H9 (cell line): ENCODE data around the gene CCDC33. TPM values are rescaled to one million over a fixed set of nuclear protein-coding genes. Genes with fewer than 3 reads are reported as not detected.

Experiments used
- DNase-seq: peaks from one replicate; pipeline ENCODE4 v3.0.0-alpha.2; 2017
- H2AFZ ChIP-seq: one replicate; pipeline ENCODE4 v1.6.1; 2013; ENCODE audit warnings: mild to moderate bottlenecking, low read length, control low read depth, moderate library complexity
- H2AK5ac ChIP-seq: 2 replicates; pipeline ENCODE4 v1.6.1; 2013; ENCODE audit warnings: low read length, control low read depth, mixed read lengths; ENCODE audit not compliant: insufficient read length
- H2BK120ac ChIP-seq: one replicate; pipeline ENCODE4 v1.6.1; 2013; ENCODE audit warnings: low read depth, mild to moderate bottlenecking, low read length, control low read depth, inconsistent platforms; ENCODE audit not compliant: poor library complexity, severe bottlenecking
- H2BK12ac ChIP-seq: 2 replicates; pipeline ENCODE4 v1.6.1; 2013; ENCODE audit warnings: low read length, control low read depth, mixed read lengths, low read depth; ENCODE audit not compliant: insufficient read length
- H2BK15ac ChIP-seq: 2 replicates; pipeline ENCODE4 v1.6.1; 2013; ENCODE audit warnings: low read depth, low read length, control low read depth
- H2BK20ac ChIP-seq: one replicate; pipeline ENCODE4 v1.6.1; 2013; ENCODE audit warnings: low read depth, mild to moderate bottlenecking, low read length, control low read depth, inconsistent platforms; ENCODE audit not compliant: poor library complexity, severe bottlenecking
- H2BK5ac ChIP-seq: 2 replicates; pipeline ENCODE4 v1.6.1; 2013; ENCODE audit warnings: low read length, control low read depth, mixed read lengths; ENCODE audit not compliant: insufficient read length
- H3K14ac ChIP-seq: 2 replicates; pipeline ENCODE4 v1.6.1; 2013; ENCODE audit warnings: low read length, control low read depth; ENCODE audit not compliant: insufficient read depth
- H3K18ac ChIP-seq: 2 replicates; pipeline ENCODE4 v1.6.1; 2013; ENCODE audit warnings: low read depth, mild to moderate bottlenecking, mixed read lengths, low read length, control low read depth; ENCODE audit not compliant: insufficient read length
- H3K23ac ChIP-seq: 2 replicates; pipeline ENCODE4 v1.6.1; 2013; ENCODE audit warnings: low read length, control low read depth, mixed read lengths, low read depth; ENCODE audit not compliant: insufficient read length
- H3K23me2 ChIP-seq: 2 replicates; pipeline ENCODE4 v1.6.1; 2013; ENCODE audit warnings: low read depth, mild to moderate bottlenecking, mixed read lengths, low read length, control low read depth; ENCODE audit not compliant: insufficient read length, poor library complexity, severe bottlenecking
- H3K27ac ChIP-seq: 2 replicates; pipeline ENCODE4 v1.5.1; 2013; ENCODE audit warnings: low read length, control low read depth, mixed read lengths, low read depth; ENCODE audit not compliant: insufficient read length
- H3K27me3 ChIP-seq: 2 replicates; pipeline ENCODE4 v1.6.1; 2013; ENCODE audit warnings: low read length, control low read depth, inconsistent platforms; ENCODE audit not compliant: insufficient read depth
- H3K4ac ChIP-seq: 2 replicates; pipeline ENCODE4 v1.6.1; 2013; ENCODE audit warnings: low read depth, mild to moderate bottlenecking, control low read depth, inconsistent platforms, low read length, moderate library complexity
- H3K4me1 ChIP-seq: 2 replicates; pipeline ENCODE4 v1.6.1; 2013; ENCODE audit warnings: low read length, control low read depth, inconsistent platforms; ENCODE audit not compliant: insufficient read depth
- H3K4me2 ChIP-seq: 2 replicates; pipeline ENCODE4 v1.6.1; 2013; ENCODE audit warnings: low read length, control low read depth, mixed read lengths; ENCODE audit not compliant: insufficient read length, insufficient read depth
- H3K56ac ChIP-seq: 2 replicates; pipeline ENCODE4 v1.6.1; 2013; ENCODE audit warnings: low read depth, mild to moderate bottlenecking, mixed read lengths, low read length, control low read depth; ENCODE audit not compliant: insufficient read length
- H3K79me1 ChIP-seq: 2 replicates; pipeline ENCODE4 v1.6.1; 2013; ENCODE audit warnings: low read depth, mild to moderate bottlenecking, moderate library complexity, low read length, control low read depth, inconsistent platforms; ENCODE audit not compliant: insufficient read depth, poor library complexity, severe bottlenecking
- H3K79me2 ChIP-seq: 2 replicates; pipeline ENCODE4 v1.6.1; 2013; ENCODE audit warnings: low read length, control low read depth, inconsistent platforms; ENCODE audit not compliant: insufficient read depth
- H3K9ac ChIP-seq: 2 replicates; pipeline ENCODE4 v1.6.1; 2013; ENCODE audit warnings: low read length, control low read depth, mixed read lengths; ENCODE audit not compliant: insufficient read length; ENCODE audit errors: extremely low read depth
- H3K9me3 ChIP-seq: one replicate; pipeline ENCODE4 v1.6.1; 2013; ENCODE audit warnings: low read depth, low read length, inconsistent platforms; ENCODE audit not compliant: control insufficient read depth
- H3T11ph ChIP-seq: one replicate; pipeline ENCODE4 v1.6.1; 2013; ENCODE audit warnings: mild to moderate bottlenecking, low read length, control low read depth, inconsistent platforms
- H4K20me1 ChIP-seq: one replicate; pipeline ENCODE4 v1.6.1; 2013; ENCODE audit not compliant: control insufficient read depth, insufficient read length, insufficient read depth
- H4K5ac ChIP-seq: 2 replicates; pipeline ENCODE4 v1.6.1; 2013; ENCODE audit warnings: low read depth, mild to moderate bottlenecking, mixed read lengths, low read length, control low read depth; ENCODE audit not compliant: insufficient read length
- H4K8ac ChIP-seq: replicated peaks from 2 replicates; pipeline ENCODE4 v1.6.1; 2013; ENCODE audit warnings: low read length, control low read depth, mixed read lengths, low read depth; ENCODE audit not compliant: insufficient read length
- H4K91ac ChIP-seq: 2 replicates; pipeline ENCODE4 v1.6.1; 2013; ENCODE audit warnings: low read depth, mild to moderate bottlenecking, moderate library complexity, mixed read lengths, low read length, control low read depth; ENCODE audit not compliant: insufficient read length
- H3K27ac Mint-ChIP-seq, 3 experiments: 2 replicates in 2 of 3; 3 replicates in 1 of 3; pipeline ENCODE4 v1.8.0; 2020 to 2021; ENCODE audit warnings: mixed read lengths in 3 of 3, mild to moderate bottlenecking in 1 of 3, moderate library complexity in 1 of 3
- H3K27me3 Mint-ChIP-seq: 2 replicates; pipeline ENCODE4 v1.8.0; 2021; ENCODE audit warnings: low read depth, mild to moderate bottlenecking, moderate library complexity, mixed read lengths
- H3K36me3 Mint-ChIP-seq, 3 experiments: 2 replicates in 2 of 3; 3 replicates in 1 of 3; pipeline ENCODE4 v1.8.0; 2020 to 2021; ENCODE audit warnings: low read depth in 3 of 3, mixed read lengths in 3 of 3; ENCODE audit not compliant: insufficient read depth in 1 of 3
- H3K4me1 Mint-ChIP-seq, 2 experiments: 2 replicates each; pipeline ENCODE4 v1.8.0; 2020; ENCODE audit warnings: mixed read lengths in 2 of 2
- H3K4me3 Mint-ChIP-seq, 2 experiments: 2 replicates in 1 of 2; 3 replicates in 1 of 2; pipeline ENCODE4 v1.8.0; 2020 to 2021; ENCODE audit warnings: mild to moderate bottlenecking in 2 of 2, mixed read lengths in 2 of 2, moderate library complexity in 1 of 2
- H3K9me3 Mint-ChIP-seq, 2 experiments: 2 replicates in 1 of 2; 3 replicates in 1 of 2; pipeline ENCODE4 v1.8.0; 2020; ENCODE audit warnings: mild to moderate bottlenecking in 2 of 2, mixed read lengths in 2 of 2, moderate library complexity in 1 of 2
- CTCF ChIP-seq: fragments of 200-600 bp; sonication (generic); conservative IDR thresholded peaks from 3 replicates; pipeline ENCODE4 v1.8.0; 2021; ENCODE audit warnings: antibody characterized with exemption, mild to moderate bottlenecking
- WGBS: extraction: QIAGEN DNeasy Blood & Tissue Kit; methylation state at CpG from one replicate; pipeline ENCODE4 v1.1.7; 2013; ENCODE audit warnings: missing lambda C conversion rate, low lambda C conversion rate, mixed read lengths; ENCODE audit not compliant: insufficient read length; ENCODE audit errors: extremely low coverage; 5-methylcytosine and 5-hydroxymethylcytosine counted together
- total RNA-seq: library from RNA; stranded (reverse); gene quantifications from 2 replicates; pipeline ENCODE4 v1.2.1, GENCODE V29; 2021

CCDC33 gene
- total RNA-seq, 1 experiment from 2014 or later = 4.6 TPM

GRCh38 chr15:74306781-74307217 lies 70.7 kb downstream of the CCDC33 start:
- no peaks in the 10 kb centered on the region; a peak in 1 of 5 replicates for H3K9me3 Mint-ChIP-seq
- Histone ChIP-seq H3K9me3 (no peaks in the 10 kb centered on the region), H4K91ac (no peak overlapping the region), H3K27me3 (no peaks in the 10 kb centered on the region; the same call in 1 of the 2 replicates), H4K20me1 (no peaks in the 10 kb centered on the region), H2BK15ac (no peak overlapping the region), H3K79me2 (no peaks in the 10 kb centered on the region), H3K27ac (no peak overlapping the region), H3K4ac (no peak overlapping the region), H3T11ph (no peak overlapping the region), H2AFZ (no peak overlapping the region), H2BK5ac (no peak overlapping the region), H2BK120ac (no peak overlapping the region), H3K23me2 (no peaks in the 10 kb centered on the region), H3K56ac (no peak overlapping the region), H2AK5ac (no peak overlapping the region), H3K9ac (no peak overlapping the region), H3K79me1 (no peaks in the 10 kb centered on the region), H3K18ac (no peak overlapping the region), H2BK12ac (no peak overlapping the region), H3K23ac (no peak overlapping the region), H3K4me2 (no peak overlapping the region), H3K14ac (no peak overlapping the region), H3K4me1 (peaks cover 4% of the 10 kb centered on the region; the same call in 1 of the 2 replicates), H4K5ac (no peak overlapping the region), H2BK20ac (no peak overlapping the region), H4K8ac (no peak overlapping the region)
- H3K36me3 Mint-ChIP-seq = no peaks in the 10 kb centered on the region
- WGBS = no CpG with 5 or more reads among the region's 10 CpGs
- peaks cover 53 to 81% of the 10 kb centered on the region in 2 experiments for H3K4me1 Mint-ChIP-seq
- H3K27ac Mint-ChIP-seq = peak overlapping the region in 1 of 3 experiments; percentile 87; a peak in 2 of 7 replicates
- peak; percentile 45 for DNase-seq
- no peak for TF ChIP-seq CTCF
- H3K4me3 Mint-ChIP-seq = no peak overlapping the region; a peak in 1 of 5 replicates
- H3K27me3 Mint-ChIP-seq = peaks cover 69% of the 10 kb centered on the region
